SJSA1 (cell line): ENCODE data around the gene CPO. TPM values are rescaled to one million over a fixed set of nuclear protein-coding genes. Genes with fewer than 3 reads are reported as not detected.
"Not testable (repeated sequence)": the region's sequence is repeated elsewhere in the genome, so short reads cannot be mapped to it uniquely, and the experiment has no call there.

Experiments used
- DNase-seq, 2 experiments: peaks; one replicate each; pipeline ENCODE4 v3.0.0-alpha.2; 2015 to 2020; ENCODE audit warnings: low spot score in 2 of 2, low read depth in 1 of 2
- H3K27ac ChIP-seq: fragments of 250-450 bp; sonication (Bioruptor Pico); 2 replicates; pipeline ENCODE4 v1.5.1; 2020; ENCODE audit warnings: mild to moderate bottlenecking, moderate library complexity
- H3K27me3 ChIP-seq: fragments of 250-450 bp; sonication (Bioruptor Pico); replicated peaks from 2 replicates; pipeline ENCODE4 v1.5.1; 2020; ENCODE audit warnings: mild to moderate bottlenecking, moderate library complexity
- H3K36me3 ChIP-seq: fragments of 250-450 bp; sonication (Bioruptor Pico); 2 replicates; pipeline ENCODE4 v1.5.1; 2020; ENCODE audit warnings: mild to moderate bottlenecking
- H3K4me1 ChIP-seq: fragments of 250-450 bp; sonication (Bioruptor Pico); replicated peaks from 2 replicates; pipeline ENCODE4 v1.6.1; 2021; ENCODE audit warnings: mild to moderate bottlenecking
- H3K4me3 ChIP-seq: fragments of 250-450 bp; sonication (Bioruptor Pico); 2 replicates; pipeline ENCODE4 v1.5.1; 2020; ENCODE audit warnings: mild to moderate bottlenecking
- H3K9me3 ChIP-seq: fragments of 250-450 bp; sonication (Bioruptor Pico); replicated peaks from 2 replicates; pipeline ENCODE4 v1.5.1; 2020; ENCODE audit warnings: mild to moderate bottlenecking
- total RNA-seq: library from RNA; depleted of rRNA; stranded (reverse); fragments of >200 nt; shearing (Covaris generic); gene quantifications from 2 replicates; pipeline ENCODE4 v1.2.3, GENCODE V29; 2014; rRNA removed

The CPO gene
- total RNA-seq = not detected in 2 replicates

- H3K4me1 ChIP-seq = no peaks in the 10 kb centered on the region
- H3K27ac ChIP-seq = no peak within 1 kb of the TSS
- H3K36me3 ChIP-seq = no peaks in the 10 kb centered on the region
- H3K4me3 ChIP-seq = no peak within 1 kb of the TSS
- no peaks in the 10 kb centered on the region for H3K27me3 ChIP-seq
- H3K9me3 ChIP-seq = no peaks in the 10 kb centered on the region; the same call in 1 of the 2 replicates
- DNase-seq = no peak
Observed at GRCh38 chr2:206939340-206939739, at the start of gene CPO. TSS of gene CPO (plus strand) at chr2:206939518. CDS start at chr2:206939600, 82 bp downstream.

GRCh38 chr2:206890179-206890578 is 49.1 kb upstream of the CPO start:
- H3K27ac ChIP-seq = no peak overlapping the region
- H3K27me3 ChIP-seq = no peaks in the 10 kb centered on the region
- no peaks in the 10 kb centered on the region for H3K4me1 ChIP-seq
- no peaks in the 10 kb centered on the region for H3K36me3 ChIP-seq
- H3K9me3 ChIP-seq = no peaks in the 10 kb centered on the region
- no peak for DNase-seq
- no peak overlapping the region for H3K4me3 ChIP-seq

- Histone ChIP-seq H3K27me3 (no peaks in the 10 kb centered on the region), H3K4me1 (no peaks in the 10 kb centered on the region), H3K36me3 (no peaks in the 10 kb centered on the region), H3K4me3 (no peak overlapping the region), H3K27ac (no peak overlapping the region), H3K9me3 (no peaks in the 10 kb centered on the region)
- no peak for DNase-seq
Observed at GRCh38 chr2:206890926-206891325, 48.4 kb upstream of the CPO start.

GRCh38 chr2:206915121-206915520 is 24.2 kb upstream of the CPO start:
- Histone ChIP-seq H3K36me3 (no peaks in the 10 kb centered on the region), H3K4me1 (no peaks in the 10 kb centered on the region), H3K27me3 (no peaks in the 10 kb centered on the region), H3K27ac (no peak overlapping the region), H3K9me3 (no peaks in the 10 kb centered on the region), H3K4me3 (no peak overlapping the region)
- peak in 1 of 2 experiments; percentile 3 for DNase-seq

GRCh38 chr2:206918263-206918662 is 21.1 kb upstream of the CPO start:
- Histone ChIP-seq H3K4me3 (no peak overlapping the region), H3K36me3 (no peaks in the 10 kb centered on the region), H3K4me1 (no peaks in the 10 kb centered on the region), H3K27ac (no peak overlapping the region), H3K27me3 (no peaks in the 10 kb centered on the region), H3K9me3 (no peaks in the 10 kb centered on the region)
- DNase-seq = no peak

- H3K4me3 ChIP-seq = no peak overlapping the region
- no peaks in the 10 kb centered on the region for H3K27me3 ChIP-seq
- DNase-seq = no peak
- H3K27ac ChIP-seq = no peak overlapping the region
- no peaks in the 10 kb centered on the region for H3K4me1 ChIP-seq
- H3K36me3 ChIP-seq = no peaks in the 10 kb centered on the region
- H3K9me3 ChIP-seq = no peaks in the 10 kb centered on the region
Observed at GRCh38 chr2:206920310-206920709, 19.0 kb upstream of the CPO start.

- Histone ChIP-seq H3K9me3 (no peaks in the 10 kb centered on the region), H3K27me3 (no peaks in the 10 kb centered on the region), H3K36me3 (no peaks in the 10 kb centered on the region), H3K27ac (no peak overlapping the region), H3K4me3 (no peak overlapping the region), H3K4me1 (no peaks in the 10 kb centered on the region)
- DNase-seq = no peak
Observed at GRCh38 chr2:206920951-206921350, 18.4 kb upstream of the CPO start.

- no peak for DNase-seq
- Histone ChIP-seq H3K27ac (no peak overlapping the region), H3K4me1 (no peaks in the 10 kb centered on the region), H3K9me3 (no peaks in the 10 kb centered on the region), H3K36me3 (no peaks in the 10 kb centered on the region), H3K4me3 (no peak overlapping the region), H3K27me3 (no peaks in the 10 kb centered on the region)
Observed at GRCh38 chr2:206921529-206921928, 17.8 kb upstream of the CPO start.

- Histone ChIP-seq H3K9me3 (no peaks in the 10 kb centered on the region; the same call in 1 of the 2 replicates), H3K4me1 (no peaks in the 10 kb centered on the region), H3K36me3 (no peaks in the 10 kb centered on the region), H3K27me3 (no peaks in the 10 kb centered on the region), H3K27ac (no peak overlapping the region), H3K4me3 (no peak overlapping the region)
- no peak for DNase-seq
Observed at GRCh38 chr2:206935991-206936842, 3.1 kb upstream of the CPO start.

GRCh38 chr2:206936843-206937230 is 2.5 kb upstream of the CPO start:
- H3K9me3 ChIP-seq = no peaks in the 10 kb centered on the region; the same call in 1 of the 2 replicates
- no peaks in the 10 kb centered on the region for H3K36me3 ChIP-seq
- no peak for DNase-seq
- H3K4me1 ChIP-seq = no peaks in the 10 kb centered on the region
- H3K27ac ChIP-seq = no peak overlapping the region
- H3K27me3 ChIP-seq = no peaks in the 10 kb centered on the region
- H3K4me3 ChIP-seq = no peak overlapping the region

GRCh38 chr2:206937555-206937954 is 1.8 kb upstream of the CPO start:
- DNase-seq = no peak
- Histone ChIP-seq H3K27me3 (no peaks in the 10 kb centered on the region), H3K4me1 (no peaks in the 10 kb centered on the region)

GRCh38 chr2:206940546-206940945 is 1.2 kb downstream of the CPO start:
- Histone ChIP-seq H3K4me1 (no peaks in the 10 kb centered on the region), H3K4me3 (no peak overlapping the region), H3K27me3 (no peaks in the 10 kb centered on the region), H3K36me3 (no peaks in the 10 kb centered on the region), H3K9me3 (no peaks in the 10 kb centered on the region; the same call in 1 of the 2 replicates), H3K27ac (no peak overlapping the region)
- DNase-seq = no peak

More at GRCh38 chr2:206937555-206937954, 1.8 kb upstream of the CPO start:
- H3K27ac ChIP-seq = no peak overlapping the region
- H3K4me3 ChIP-seq = no peak overlapping the region
- H3K36me3 ChIP-seq = no peaks in the 10 kb centered on the region
- no peaks in the 10 kb centered on the region; the same call in 1 of the 2 replicates for H3K9me3 ChIP-seq

- no peaks in the 10 kb centered on the region for H3K4me1 ChIP-seq
- no peaks in the 10 kb centered on the region; the same call in 1 of the 2 replicates for H3K9me3 ChIP-seq
Observed at GRCh38 chr2:206942592-206943478, 3.5 kb downstream of the CPO start.

GRCh38 chr2:206953404-206953803 is 14.1 kb downstream of the CPO start:
- DNase-seq, H3K9me3 ChIP-seq, H3K27me3 ChIP-seq, H3K27ac ChIP-seq, H3K36me3 ChIP-seq, H3K4me1 ChIP-seq, H3K4me3 ChIP-seq: not testable (repeated sequence)

More at GRCh38 chr2:206942592-206943478, 3.5 kb downstream of the CPO start:
- Histone ChIP-seq H3K4me3 (no peak overlapping the region), H3K27ac (no peak overlapping the region), H3K27me3 (no peaks in the 10 kb centered on the region), H3K36me3 (no peaks in the 10 kb centered on the region)
- DNase-seq = no peak
